BJ (cell line): ENCODE results near the gene TNRC6A. TPM values are rescaled to one million over a fixed set of nuclear protein-coding genes. Genes with fewer than 3 reads are reported as not detected.
"Not testable (repeated sequence)": the region's sequence is repeated elsewhere in the genome, so short reads cannot be mapped to it uniquely, and the experiment has no call there.

Source experiments
- CTCF ChIA-PET: fragments of 350-600 bp; formaldehyde crosslinking; extraction: SDS; loops from one replicate; lab custom pipeline; 2021; ENCODE audit warnings: antibody characterized with exemption, inconsistent platforms; lab: Yijun Ruan, JAX
- POLR2A ChIA-PET: fragments of 300-600 bp; sonication (Branson Sonifier 250); formaldehyde crosslinking; extraction: SDS; loops from one replicate; lab custom pipeline; 2021; ENCODE audit warnings: antibody characterized with exemption; lab: Charles Lee
- DNase-seq: peaks from one replicate; pipeline ENCODE4 v3.0.0-alpha.2; 2011; ENCODE audit warnings: low read depth
- H3K27me3 ChIP-seq: 2 replicates; pipeline ENCODE4 v1.6.0; 2011; ENCODE audit warnings: low read length; ENCODE audit not compliant: control insufficient read depth, insufficient read depth
- H3K36me3 ChIP-seq: 2 replicates; pipeline ENCODE4 v1.5.1; 2011; ENCODE audit warnings: low read length; ENCODE audit not compliant: control insufficient read depth, insufficient read depth
- H3K4me3 ChIP-seq: 2 replicates; pipeline ENCODE4 v1.5.1; 2011; ENCODE audit warnings: low read depth, mild to moderate bottlenecking, control low read depth, low read length
- polyA plus RNA-seq: library from polyadenylated mRNA; depleted of rRNA; stranded (reverse); fragments of >200 nt; gene quantifications from 2 replicates; pipeline ENCODE4 v1.2.3, GENCODE V29; 2011
- TF ChIP-seq, protein P1 (sequence below): IDR thresholded peaks from 2 replicates; pipeline ENCODE4 v1.5.1; 2011; ENCODE audit warnings: low read depth, mild to moderate bottlenecking, control low read depth, inconsistent platforms, low read length, moderate library complexity; ENCODE audit not compliant: insufficient read depth

Gene TNRC6A
- polyA plus RNA-seq, 1 experiment, result 44.8 TPM

DNA sequence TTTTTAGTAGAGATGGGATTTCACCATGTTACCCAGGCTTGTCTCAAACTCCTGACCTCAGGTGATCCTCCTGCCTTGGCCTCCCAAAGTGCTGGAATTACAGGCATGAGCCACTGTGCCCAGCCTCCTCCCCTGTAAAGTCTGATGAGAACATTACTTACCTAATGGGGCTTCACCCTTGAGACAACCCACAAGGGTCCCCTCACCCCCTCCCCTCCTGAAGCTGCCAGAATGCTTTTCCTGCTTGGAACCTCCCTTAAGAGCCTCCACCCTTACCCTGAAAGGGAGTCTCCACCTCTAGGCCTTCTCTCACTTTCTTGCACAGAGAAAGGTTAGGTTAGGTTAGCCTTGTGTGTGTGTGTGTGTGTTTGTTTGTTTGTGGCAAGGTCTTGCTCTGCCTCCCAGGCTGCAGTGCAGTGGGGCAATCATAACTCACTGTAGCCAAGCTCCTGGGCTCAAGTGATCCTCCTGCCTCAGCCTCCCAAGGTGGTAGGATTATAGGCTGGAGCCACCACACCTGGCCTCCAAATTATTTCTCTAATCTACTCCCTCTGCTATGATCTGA is 125.2 kb downstream of the TNRC6A start:
- ChIA-PET POLR2A (no interaction called here), CTCF (no interaction called here)
- H3K36me3 ChIP-seq, result no peaks in the 10 kb centered on the region
- no peak for DNase-seq
- no peaks in the 10 kb centered on the region for H3K27me3 ChIP-seq
- TF ChIP-seq, protein P1, sequence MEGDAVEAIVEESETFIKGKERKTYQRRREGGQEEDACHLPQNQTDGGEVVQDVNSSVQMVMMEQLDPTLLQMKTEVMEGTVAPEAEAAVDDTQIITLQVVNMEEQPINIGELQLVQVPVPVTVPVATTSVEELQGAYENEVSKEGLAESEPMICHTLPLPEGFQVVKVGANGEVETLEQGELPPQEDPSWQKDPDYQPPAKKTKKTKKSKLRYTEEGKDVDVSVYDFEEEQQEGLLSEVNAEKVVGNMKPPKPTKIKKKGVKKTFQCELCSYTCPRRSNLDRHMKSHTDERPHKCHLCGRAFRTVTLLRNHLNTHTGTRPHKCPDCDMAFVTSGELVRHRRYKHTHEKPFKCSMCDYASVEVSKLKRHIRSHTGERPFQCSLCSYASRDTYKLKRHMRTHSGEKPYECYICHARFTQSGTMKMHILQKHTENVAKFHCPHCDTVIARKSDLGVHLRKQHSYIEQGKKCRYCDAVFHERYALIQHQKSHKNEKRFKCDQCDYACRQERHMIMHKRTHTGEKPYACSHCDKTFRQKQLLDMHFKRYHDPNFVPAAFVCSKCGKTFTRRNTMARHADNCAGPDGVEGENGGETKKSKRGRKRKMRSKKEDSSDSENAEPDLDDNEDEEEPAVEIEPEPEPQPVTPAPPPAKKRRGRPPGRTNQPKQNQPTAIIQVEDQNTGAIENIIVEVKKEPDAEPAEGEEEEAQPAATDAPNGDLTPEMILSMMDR, result no peak
- H3K4me3 ChIP-seq, result no peak overlapping the region

DNA sequence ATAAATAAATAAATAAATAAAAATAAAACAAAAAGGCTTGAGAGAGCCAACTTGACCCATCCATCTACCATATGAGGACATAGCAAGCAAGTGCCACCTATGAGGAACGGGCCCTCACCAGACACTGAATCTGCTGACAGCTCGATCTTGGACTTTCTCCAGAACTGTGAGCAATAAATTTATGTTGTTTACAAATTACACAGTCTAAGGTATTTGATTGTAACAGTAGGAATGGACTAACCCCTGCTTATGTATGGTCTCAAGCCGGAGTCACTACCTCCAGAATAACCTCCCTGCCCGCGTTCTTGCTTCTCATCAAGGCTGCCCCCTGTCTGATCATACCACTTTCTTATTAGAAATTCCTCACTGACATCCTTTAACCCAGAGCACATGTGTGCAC is 126.2 kb downstream of the TNRC6A start:
- DNase-seq, result no peak
- H3K36me3 ChIP-seq, result no peaks in the 10 kb centered on the region
- ChIA-PET CTCF (no interaction called here), POLR2A (no interaction called here)
- TF ChIP-seq, protein P1, result no peak
- H3K27me3 ChIP-seq, result no peaks in the 10 kb centered on the region
- no peak overlapping the region for H3K4me3 ChIP-seq

DNA sequence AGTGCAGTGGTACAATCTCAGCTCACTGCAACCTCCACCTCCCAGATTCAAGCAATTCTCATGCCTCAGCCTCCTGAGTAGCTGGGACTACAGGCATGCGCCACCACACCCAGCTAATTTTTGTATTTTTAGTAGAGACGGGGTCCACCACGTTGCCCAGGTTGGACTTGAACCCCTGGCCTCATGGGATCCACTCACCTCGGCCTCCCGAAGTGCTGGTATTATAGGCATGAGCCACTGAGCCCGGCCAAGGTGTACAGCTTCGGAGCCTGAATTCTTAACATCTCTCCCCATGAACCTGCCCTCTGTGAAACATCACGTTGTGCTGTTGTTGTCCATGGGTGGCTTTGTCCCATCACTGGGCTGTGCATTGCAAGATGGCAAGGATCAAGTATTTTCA is 127.4 kb downstream of the TNRC6A start:
- H3K27me3 ChIP-seq, CTCF ChIA-PET, POLR2A ChIA-PET, DNase-seq, H3K4me3 ChIP-seq, H3K36me3 ChIP-seq: not testable (repeated sequence)

DNA sequence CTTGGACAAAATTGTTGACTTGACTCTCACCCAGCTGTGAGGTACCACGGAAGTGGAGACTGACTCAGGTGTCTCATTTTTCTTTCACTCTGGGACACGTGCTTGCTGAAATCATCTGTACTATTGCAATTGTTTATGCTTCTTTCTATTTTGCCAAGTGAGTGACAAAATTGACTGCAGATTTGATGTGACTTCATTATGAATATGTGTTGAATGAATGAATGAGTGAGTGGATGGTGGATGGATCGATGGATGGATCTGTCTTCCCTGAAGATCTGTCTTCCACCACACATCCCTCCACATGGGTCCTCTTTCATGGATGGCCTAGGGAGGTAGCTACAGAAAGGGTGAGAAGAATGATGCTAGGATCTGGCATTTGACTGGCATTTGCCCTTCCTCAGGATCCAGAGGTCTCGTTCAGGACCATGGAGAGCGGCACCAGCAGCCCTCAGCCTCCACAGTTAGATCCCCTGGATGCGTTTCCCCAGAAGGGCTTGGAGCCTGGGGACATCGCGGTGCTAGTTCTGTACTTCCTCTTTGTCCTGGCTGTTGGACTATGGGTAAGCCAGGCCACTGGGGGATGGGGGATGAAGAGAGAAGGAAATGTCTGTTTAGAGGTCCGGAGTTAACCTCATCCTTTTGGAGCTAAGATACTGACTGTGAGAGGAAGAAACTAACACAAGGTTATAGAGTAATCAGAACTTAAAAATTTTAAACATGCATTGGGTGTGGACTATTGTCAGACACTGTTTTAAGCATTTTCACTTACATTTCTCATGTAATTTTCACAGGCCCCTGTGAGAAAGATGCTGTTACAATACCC is 129.0 kb downstream of the TNRC6A start:
- H3K27me3 ChIP-seq, result no peaks in the 10 kb centered on the region
- ChIA-PET POLR2A (no interaction called here), CTCF (no interaction called here)
- H3K36me3 ChIP-seq, result no peaks in the 10 kb centered on the region
- H3K4me3 ChIP-seq, result no peak overlapping the region
- TF ChIP-seq, protein P1, result no peak
- no peak for DNase-seq

DNA sequence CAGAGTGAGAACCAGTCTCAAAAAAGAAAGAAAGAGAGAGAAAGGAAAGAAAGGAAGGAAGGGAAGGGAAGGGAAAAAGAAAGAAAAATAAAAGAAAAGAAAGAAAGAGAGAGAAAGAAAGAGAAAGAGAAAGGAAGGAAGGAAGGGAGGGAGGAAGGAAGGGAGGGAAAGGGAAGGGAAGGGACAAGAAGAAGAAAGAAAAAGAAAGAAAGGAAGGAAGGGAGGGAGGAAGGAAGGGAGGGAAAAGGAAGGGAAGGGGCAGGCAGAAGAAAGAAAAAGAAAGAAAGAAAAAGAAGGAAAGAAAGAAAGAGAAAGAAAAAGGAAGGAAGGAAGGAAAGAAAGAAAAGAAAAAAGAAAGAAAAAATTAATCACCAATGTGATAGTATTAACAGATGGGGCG is 132.0 kb downstream of the TNRC6A start:
- no peak for DNase-seq
- POLR2A ChIA-PET, result no interaction called here
- Histone ChIP-seq H3K36me3 (no peaks in the 10 kb centered on the region), H3K27me3 (no peaks in the 10 kb centered on the region), H3K4me3 (no peak overlapping the region)
- TF ChIP-seq, protein P1, result no peak
- CTCF ChIA-PET, result no interaction called here
